HG02973 (cell line): ENCODE results near the gene APOBEC3H.

Experiments
- ATAC-seq: cut with Tn5 transposase; IDR thresholded peaks from one replicate; pipeline ENCODE4 v1.9.1; 2021; ENCODE audit warnings: moderate library complexity; ENCODE audit not compliant: unreplicated experiment

APOBEC3H gene

GRCh38 chr22:39133871-39134270 lies 36.8 kb downstream of the APOBEC3H start:
- no peak for ATAC-seq

DNA sequence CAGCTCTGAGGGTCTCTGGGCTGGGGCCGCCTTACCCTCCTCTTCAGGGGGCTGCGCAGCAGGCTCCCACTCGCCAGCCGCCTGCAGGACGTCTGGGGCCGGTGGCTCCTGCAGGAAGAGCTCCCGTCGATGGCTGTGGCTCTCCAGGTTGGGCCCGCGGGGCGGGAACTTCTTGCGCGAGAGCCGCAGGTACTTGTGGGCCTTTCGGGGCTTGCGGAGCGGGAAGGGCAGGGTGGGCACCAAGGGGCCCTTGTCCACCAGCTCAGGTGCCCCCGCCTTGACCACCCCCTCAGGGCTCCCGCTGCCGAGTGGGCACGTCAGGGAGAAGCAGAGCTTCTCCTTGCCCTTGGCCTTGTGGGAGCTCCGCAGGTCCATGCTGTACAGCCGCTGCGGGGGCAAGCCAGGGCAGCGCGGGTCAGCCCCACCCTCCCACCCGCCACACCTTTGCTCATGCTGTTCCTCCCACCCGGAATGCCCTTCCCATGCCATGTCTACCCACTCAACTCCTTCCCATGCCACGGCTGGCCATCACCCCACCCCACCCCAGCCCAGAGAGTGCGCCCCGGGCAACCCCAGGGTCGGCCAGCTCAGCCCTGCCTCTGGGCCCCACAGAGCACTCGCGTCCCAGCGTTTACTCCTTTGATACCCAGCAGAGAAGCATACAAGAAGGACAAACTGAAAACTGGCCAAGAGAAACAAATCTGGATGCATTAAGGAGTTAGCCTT lies 37.5 kb downstream of the APOBEC3H start:
- no peak for ATAC-seq

DNA sequence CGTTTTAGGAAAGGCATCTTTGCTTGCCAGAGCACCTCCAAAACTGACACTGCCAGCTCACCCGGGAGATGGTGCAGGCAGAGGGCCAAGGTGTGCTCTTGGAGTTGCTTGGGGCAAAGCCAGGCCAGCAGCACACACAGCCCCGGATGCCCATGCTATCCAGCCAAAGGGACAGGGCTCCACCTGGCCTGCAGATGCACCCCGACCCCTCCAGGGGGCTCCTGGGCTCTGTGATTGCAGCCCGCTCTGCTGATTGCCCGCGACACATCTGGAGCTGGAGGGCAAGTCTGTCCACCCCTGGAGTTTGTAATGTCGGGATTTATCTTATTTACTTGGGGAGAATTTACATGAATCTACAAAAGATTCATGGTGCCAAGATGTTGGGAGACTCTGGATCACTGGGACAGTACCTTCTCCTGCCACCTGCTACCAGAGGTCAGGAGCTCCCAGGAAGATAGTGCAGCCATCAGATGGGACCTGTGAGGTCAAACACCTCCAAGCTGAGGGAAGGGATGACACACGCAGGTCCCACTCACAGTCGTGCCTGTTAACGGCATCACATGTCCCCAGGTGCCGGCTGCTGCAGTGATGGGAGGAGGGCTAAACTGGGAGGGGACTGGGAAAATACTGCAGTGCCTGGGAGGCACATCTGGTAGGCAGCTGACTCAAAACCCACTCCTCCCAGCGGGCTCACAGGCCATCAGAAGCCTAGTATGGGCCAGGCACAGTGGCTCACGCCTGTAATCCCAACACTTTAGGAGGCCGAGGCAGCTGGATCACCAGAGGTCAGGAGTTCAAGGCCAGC lies 38.2 kb downstream of the APOBEC3H start:
- no peak for ATAC-seq

- no peak for ATAC-seq
Measured at GRCh38 chr22:39136317-39136716, 39.3 kb downstream of the APOBEC3H start.

DNA sequence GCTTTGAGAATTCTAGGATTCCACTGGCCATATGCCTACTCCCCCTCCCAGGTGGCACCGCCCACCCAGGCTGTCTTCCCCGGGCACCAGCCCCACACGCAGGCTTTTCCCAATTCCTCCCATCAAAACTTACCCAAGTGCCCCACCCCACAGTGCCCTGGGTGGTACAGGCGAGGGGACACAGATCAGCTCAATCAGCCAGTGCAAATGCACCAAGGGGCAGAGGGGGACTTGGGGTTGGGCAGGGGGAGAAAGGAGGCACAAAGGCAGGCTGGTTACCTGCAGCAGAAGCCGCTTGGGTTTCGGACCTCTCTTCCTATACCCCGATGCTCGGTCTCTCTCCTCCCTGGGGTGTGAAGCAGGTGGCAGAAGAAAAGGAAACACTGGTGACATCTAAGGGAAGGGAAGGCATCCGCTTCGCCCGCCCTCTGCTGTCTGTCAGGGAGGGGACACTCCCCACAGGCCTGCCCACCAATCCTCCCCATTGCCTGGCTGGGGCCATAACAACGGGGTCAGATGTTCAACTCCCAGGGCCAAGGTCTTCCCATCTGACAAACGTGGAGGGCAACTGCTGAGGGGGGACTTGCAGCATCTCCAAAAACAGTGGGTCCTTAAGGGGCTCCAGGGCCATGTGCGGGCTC lies 41.4 kb downstream of the APOBEC3H start:
- ATAC-seq, result no peak

DNA sequence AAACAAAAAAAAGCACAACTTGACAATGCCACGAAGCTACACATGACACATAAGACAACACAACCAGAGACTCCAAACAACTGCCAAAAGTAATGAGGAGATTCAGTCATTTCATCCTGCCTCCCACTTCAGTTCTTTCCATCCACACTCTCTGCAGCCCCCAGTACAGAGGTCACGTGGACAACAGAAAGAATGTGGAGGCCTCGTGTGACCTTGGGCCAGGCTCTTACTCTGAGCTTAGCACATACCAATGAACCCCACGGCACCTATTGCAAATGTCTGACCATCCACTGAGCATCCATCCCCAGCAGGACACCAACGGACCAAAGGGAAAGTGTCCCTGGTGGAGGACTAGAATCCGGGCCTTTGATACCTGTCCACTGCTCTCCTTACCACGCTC lies 42.9 kb downstream of the APOBEC3H start:
- no peak for ATAC-seq

- ATAC-seq, result no peak
Measured at GRCh38 chr22:39142088-39142680, 45.1 kb downstream of the APOBEC3H start.

DNA sequence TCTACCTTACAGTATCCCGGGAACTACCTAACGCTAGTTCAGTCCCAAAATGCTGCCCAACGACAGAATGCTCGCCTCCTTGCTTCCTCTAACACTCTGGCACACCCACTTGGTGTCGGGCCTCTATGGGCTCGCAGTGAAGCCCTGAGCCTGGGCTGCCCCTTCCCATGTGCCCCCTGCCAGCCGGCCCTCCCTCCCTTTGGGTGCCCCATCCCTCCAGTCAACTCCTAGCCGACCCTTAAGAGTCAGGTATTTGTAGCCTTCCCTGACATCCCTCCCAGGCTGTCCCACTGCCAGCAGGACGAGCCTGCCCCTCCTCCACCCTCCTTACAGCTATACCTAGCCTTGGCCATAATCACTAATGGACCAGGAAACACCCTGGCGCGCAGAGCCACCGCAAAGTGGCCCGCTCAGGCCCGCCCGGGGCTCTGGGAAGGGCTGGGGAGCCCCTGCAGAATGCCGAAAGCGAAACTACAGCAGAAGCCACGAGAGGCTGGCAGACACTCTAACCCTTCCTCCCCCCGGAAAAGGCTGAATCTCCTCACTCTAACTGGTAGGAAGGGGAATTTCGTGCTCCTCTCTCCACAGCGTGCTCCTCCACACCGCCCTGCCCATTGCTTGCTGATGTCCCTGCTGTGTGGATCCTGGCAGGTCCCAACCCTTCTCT lies 47.2 kb downstream of the APOBEC3H start:
- no peak for ATAC-seq

DNA sequence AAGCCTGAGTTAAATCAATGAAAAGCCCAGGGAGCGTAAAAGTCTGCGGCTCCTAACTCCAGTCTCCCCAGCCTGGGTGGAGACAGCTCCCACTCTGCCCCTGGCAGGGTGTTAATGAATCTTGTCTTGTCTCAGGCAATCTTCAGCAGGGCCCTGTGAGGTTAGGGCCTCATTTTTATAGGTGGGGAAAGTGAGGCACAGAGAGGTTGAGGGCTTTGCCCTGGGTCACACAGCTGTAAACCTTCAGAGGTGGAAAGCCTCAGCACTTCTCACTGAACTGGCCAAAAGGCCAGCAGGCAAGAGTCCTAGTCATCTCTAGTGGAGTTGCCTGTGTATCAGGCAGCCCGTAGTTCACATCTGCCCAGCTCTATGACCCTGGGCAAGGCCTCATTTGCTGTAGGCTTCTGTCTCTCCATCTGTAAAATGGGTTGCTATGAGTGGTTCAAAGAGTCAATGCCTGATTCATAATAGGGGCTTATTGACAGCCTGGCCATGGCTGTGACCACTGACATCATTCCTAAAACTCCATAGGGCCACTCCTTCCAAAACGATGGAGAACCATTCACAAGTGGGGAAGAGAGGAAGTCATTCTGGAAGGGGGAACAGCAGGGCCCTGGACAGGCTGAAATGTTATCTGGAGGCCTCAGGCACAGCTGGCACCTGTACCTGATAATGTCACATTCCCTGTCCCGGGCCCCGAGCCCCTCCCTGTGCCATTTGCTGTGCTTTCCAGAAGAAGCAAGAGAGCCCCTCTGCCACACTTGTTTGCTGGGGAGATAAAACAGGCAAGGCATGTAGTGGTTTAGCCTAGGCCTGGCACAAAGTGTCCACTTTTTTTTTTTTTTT lies 49.4 kb downstream of the APOBEC3H start:
- ATAC-seq, result no peak

GRCh38 chr22:39147335-39148025 lies 50.4 kb downstream of the APOBEC3H start:
- ATAC-seq, result no peak

- no peak for ATAC-seq
Measured at GRCh38 chr22:39148026-39148726, 51.1 kb downstream of the APOBEC3H start.

DNA sequence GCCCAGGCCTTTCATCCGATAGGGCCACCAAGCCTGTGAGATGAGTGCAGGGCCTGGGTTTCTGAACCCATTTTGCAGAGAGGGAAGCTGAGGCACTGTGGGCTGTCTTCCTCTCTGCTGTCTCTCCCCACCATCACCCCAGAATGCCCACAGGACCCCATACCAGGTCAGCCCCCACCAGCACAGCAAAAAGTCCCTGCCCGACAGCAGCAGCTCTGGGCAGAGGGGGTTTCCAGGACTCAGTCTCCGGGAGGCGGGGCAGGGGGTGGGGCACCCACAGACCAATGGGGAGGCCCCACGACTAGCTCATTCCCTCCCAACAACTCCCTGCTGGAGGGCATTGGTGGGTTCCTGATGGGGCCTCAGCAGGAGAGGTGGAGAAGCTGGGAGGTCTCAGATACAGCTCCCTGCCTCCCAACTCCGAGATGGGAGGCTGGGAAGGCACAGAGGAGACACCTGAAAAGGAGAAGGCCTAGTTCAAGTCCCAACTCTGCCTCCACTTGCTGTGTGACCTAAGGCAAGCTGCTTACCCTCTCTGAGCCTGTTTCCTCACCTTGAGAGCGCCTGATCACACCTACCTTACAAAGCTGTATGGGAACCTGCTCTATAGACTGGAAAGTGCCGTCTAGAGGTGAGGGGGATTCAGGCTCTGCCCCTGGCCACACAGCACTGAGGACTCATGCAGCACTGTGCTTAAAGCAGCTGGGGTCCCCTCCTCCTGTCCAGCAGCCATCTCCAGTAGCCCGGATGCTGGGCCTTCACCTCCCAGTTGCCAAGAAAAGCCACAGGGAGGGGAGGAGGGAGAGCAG lies 51.9 kb downstream of the APOBEC3H start:
- no peak for ATAC-seq

DNA sequence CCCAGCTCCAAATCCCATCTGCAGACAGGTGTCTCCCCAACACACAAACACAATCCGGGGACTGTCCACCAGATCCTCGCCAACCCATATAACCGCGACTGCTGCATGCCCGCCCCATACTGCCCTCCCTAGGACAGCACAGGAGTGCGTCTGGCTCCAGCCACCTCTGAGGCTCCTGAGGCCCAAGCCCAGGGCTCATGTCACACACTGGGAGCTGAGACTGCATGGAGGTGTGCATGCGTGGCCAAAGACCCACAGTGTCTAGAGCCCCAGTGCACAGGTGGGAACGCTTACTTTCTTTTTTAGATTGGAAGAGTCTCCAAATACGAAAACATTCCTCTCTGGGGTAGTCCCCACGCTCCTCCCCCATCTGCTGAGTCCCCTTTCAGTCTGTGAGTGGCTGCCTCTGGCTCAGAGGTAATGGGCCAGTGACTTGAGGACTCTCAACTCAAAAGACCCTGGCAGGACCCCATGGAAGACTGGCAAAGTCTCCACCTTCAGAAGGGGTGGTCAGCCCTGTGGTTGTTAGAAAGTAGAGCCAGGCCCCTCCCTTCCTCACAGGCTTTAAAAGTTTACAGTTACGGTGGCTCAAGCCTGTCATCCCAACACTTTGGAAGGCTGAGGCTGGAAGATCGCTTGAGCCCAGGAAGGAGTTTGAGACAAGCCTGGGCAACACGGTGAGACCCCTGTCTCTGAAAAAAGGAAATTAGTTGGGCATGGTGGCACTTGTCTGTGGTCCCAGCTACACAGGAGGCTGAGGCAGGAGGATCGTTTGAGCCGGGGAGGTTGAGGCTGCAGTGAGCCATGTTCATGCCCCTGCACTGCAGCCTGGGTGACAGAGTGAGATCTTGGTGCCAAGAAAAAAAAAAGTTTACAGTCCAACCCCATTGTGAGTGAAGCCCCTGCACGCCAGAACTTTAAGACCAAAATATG lies 53.1 kb downstream of the APOBEC3H start:
- ATAC-seq, result no peak

DNA sequence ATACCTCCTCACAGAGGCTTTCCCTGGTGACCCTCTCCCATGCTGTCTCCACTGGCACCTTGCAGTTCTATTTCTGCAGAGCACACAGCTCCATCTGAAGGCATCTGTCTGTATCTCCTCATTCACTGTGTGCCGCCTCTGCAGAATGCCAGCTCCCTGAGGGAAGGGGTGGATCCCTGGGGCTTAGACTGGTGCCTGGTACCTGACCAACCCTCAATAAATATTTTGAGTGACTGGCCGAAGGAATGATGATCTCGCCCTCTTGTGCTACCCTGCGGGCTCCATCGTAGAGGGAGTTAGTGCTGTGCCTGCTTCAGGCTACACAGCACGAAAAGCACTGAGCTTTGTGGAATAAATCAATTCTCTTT lies 53.8 kb downstream of the APOBEC3H start:
- no peak for ATAC-seq

DNA sequence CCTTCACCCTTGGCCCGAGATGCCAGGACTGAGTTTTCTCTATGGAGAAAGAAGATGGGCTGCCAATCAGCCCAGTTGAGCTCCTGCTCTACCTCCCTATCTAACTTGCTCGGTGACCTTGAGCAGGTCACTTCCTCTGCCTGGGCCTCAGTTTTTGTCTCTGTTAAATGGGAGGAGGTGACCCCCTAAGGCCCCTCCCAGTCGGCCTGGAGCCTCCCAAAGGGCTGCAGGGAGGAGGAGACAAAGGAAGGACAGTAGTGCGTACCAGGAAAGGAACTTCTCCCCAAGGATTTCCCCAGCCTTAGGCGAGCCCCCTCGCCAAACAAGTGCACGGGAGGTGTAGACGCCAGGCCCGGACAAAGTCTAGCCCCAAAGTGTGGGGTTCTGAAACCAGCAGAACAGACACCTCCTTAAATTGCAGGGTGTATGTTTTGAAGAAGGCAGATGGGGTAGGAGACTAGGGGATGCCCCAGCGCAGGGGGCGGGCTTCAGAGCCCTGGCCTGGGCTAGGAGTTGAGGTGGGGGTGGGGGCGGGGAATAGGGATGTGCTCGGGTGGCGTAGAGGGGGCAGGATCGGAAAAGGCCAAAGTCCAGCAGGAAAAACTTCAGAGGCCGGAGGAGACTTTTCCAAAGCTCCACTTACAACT lies 54.4 kb downstream of the APOBEC3H start:
- ATAC-seq, result no peak

- ATAC-seq, result no peak
Measured at GRCh38 chr22:39152024-39152510, 55.0 kb downstream of the APOBEC3H start.
